Right lung (tissue), 5 donors: ENCODE results near the gene TNS3. TPM values are rescaled to one million over a fixed set of nuclear protein-coding genes. Genes with fewer than 3 reads are reported as not detected.

ENCODE experiments used
- DNase-seq, 2 donors: peaks; one replicate each; pipeline ENCODE4 v3.0.0-alpha.2; 2013
- polyA plus RNA-seq, 5 donors: library from polyadenylated mRNA; unstranded; fragments of 120-200 nt; gene quantifications; one replicate each; pipeline versions ENCODE4 v1.2.1 to v1.2.3, GENCODE V29; 2013; ENCODE audit warnings: inconsistent platforms in 1 of 5, low replicate concordance in 1 of 5; ENCODE audit not compliant: insufficient read length in 5 of 5, insufficient read depth in 1 of 5

Gene TNS3
- polyA plus RNA-seq, 5 donors: 76.8 to 102 (median 95.4) TPM

DNA sequence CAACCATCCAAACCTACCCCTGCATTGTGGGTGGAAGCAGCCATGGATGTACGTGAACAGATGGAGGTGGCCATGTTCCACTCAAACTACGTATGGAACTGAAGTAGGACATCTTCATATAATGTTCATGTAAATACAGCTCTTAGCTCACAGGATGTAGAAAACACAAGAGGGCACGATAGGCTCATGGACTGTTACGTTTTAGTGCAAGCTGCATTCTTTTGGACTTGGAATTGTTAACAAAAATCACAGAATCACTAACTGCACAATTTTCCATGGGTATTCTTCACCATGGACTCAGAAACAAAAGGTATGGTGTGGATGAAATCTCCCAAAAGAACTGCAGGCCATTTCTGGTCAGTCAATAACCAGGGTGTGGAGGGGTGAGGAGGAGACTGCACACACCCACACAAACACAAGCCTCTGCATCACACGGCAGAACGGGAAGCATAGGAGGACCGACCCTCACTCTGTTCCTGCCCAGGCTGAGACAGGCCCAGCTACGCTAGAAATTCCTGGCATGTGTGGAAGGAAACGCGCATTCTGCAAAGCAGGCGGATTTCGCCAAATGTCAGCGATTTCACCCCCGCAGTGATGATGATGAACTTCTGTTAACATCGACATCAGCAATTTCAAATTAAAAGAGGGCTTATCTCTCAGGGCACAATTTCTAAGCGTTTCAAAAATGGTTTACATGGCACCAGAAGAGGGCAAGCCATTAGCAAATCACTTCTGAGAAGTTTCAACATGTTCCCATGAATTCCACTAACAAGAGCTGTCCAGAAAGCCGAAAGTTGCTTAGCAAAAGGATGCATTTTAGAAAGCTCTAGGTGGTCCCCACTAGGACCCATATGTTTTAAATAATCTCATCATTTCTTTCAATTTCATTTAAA is 149.0 kb downstream of the TNS3 start:
- DNase-seq: peak; percentile 56 to 69

DNA sequence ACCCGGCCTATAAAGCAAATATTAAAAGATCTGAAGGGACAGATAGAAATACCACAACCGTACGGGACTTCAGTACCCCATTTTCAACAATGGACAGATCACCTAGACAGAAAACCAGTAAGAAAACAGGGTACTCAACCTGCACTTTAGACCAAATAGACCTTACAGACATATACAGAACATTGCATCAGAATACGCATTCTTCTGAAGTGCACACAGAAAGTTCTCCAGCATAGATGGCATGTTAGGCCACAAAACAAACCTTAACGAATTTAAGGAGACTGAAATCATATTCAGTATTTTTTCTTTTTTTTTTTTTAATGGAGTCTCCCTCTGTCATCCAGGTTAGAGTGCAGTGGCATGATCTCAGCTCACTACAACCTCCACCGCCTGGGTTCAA is 151.5 kb downstream of the TNS3 start:
- DNase-seq: no peak

DNA sequence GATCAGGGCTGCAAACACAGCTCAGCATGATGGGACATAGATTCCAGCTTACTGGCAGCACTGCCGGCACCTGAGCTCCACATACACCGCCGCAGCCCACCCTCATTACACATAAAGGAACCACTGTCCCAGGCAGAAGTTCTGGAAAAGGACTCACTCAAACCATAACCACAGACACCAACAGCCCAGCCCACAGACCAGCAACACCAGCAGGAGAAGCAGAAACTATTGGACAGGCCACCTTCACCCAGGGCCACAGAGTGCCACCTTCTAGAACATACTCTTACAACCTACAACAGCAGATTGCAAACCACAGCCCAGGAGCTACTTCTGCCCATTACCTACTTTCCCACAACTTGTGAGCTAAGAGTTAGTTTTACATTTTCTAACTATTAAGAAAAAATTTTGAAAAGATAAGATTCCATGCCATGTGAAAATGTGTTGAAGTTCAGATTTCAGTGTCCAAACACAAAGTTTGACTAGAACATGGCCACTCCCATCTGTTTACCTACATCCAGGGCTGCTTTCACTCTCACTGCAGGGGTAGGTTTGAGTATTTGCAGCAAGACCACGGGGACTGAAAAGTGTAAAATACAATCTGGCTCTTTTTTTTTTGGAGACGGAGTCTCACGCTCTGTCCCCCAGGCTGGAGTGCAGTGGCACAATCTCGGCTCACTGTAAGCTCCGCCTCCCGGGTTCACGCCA is 153.0 kb downstream of the TNS3 start:
- DNase-seq: no peak

DNA sequence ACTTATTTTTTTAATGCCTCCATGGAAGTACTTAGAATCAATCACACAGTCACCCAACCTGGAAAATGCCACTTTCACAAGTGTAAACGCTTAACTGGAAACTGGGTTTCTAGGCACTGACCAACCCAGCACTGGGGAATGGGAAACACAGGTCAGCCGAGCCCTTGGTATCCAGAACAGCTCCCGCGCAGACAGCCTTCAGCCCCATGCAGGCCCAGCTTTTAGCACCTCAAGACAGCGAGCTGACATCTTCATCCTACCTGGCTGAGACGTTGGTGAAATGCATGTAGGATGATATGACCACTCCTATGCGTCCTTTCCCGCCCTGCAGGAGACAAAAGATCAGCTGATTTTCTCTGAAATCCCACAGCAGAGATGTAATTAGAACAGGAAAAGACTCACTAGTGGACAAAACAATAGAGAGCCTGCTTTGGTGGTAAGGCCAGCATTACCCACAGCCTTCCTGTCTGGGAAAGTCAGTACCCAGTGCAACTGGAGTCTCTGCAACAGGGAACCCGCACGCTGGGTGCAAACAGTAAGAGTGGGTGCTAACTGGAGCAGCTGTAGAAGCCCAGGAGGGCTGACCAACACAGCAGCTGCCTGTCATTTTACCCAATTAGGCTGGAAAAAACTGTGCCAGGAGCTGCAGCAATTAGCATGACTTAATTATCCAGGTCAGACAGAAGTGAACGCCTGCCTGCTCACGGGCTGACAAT is 153.7 kb downstream of the TNS3 start:
- DNase-seq: no peak

DNA sequence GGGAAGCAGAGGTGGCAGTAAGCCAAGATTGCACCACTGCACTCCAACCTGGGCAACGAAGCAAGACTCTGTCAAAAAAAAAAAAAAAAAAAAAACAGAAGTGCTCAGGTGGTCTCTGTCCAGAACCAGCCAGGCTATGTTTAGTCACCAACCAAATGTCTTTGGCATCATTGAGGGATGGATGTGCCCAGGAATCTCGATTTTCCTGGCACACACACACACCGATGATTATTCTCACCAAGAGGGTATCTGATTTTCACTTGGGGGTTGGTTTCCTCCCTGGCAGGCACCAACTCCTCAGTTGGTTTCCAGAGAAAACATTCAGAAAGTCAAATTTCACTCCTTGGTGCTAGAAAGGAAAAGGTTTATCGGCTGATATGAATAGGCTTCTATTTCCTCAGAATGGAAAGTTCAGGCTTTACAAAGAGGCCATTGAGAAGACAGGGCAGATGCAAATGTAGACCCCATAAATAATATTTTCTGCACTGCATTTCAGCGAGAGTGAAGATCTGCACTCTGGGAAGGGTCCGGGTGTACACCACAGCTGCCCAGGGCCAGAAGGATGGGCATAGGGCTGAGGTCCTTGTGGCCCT is 154.8 kb downstream of the TNS3 start:
- DNase-seq: no peak

DNA sequence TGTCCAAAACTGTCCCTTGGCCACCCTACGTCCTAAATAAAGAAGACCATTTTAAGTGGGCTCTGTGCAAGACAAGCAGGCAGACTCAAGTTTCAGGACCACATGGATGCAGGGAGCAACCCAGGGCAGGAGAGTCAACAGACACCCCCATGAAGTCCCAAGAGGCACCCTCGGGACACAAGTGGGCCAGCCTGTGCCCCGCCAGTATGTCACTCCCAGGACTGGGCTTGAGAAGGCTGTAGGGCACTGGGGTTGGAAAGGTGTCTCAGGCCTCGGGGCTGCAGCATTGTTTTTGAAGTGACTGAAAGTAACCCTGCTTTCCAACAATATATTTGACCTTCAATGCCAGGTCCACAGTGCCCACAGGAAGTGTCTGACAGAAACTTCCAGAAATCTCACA is 157.4 kb downstream of the TNS3 start:
- no peak for DNase-seq

DNA sequence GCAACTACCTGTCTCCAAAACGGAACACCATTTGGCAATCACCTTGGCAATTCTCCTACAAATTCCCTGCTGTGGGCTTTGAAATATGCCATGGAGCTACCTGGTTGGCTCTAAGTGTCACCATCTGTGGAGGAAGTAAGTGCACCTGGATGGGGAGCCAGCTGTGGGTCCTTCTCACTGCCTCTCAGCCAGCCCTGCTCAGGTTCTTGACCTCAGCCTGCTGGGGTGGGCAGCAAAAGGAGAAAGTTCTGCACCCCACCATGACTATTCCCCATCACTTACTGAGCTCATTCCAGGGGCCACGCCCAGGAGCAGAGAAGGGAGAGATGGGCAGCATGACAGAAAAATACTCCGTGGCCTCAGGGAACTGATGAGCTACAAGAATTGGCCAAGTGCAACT is 158.7 kb downstream of the TNS3 start:
- no peak for DNase-seq

DNA sequence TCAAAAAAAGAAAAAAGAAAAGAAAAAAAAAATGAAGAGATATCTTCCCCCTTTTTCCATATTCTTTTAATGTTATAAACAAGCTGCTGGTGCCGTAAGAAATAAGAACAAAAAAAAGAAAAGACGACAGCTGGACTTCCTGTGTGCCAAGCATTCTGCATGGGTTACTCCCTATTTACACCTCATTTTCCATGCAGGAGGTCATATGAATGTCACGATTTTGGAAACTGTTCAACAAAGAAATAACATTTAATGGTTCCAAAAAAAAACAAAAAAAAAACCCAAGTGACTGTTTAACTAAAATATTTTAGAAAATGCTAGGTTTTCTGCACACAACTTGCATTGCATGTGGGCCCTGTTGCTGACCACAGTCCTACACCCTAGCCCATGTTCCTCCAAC is 159.3 kb downstream of the TNS3 start:
- DNase-seq: peak; percentile 88 to 90

DNA sequence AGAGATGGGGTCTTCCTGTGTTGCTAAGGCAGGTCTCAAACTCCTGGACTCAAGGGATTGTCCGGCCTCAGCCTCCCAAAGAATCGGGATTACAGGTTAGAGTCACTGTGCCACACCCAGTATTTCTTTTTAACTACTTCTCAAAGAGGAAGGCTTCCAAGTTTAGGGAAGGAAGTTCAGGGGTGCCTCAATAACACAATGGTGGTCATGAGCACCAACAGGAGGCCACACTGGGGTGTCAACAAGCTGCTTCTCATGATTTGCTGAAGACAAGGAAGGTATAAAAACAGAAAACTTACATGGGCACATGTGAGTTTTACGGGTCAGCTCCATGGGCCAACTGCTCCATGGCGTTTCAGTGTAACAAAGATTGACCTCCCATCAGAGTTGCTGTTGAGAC is 160.5 kb downstream of the TNS3 start:
- DNase-seq: no peak

DNA sequence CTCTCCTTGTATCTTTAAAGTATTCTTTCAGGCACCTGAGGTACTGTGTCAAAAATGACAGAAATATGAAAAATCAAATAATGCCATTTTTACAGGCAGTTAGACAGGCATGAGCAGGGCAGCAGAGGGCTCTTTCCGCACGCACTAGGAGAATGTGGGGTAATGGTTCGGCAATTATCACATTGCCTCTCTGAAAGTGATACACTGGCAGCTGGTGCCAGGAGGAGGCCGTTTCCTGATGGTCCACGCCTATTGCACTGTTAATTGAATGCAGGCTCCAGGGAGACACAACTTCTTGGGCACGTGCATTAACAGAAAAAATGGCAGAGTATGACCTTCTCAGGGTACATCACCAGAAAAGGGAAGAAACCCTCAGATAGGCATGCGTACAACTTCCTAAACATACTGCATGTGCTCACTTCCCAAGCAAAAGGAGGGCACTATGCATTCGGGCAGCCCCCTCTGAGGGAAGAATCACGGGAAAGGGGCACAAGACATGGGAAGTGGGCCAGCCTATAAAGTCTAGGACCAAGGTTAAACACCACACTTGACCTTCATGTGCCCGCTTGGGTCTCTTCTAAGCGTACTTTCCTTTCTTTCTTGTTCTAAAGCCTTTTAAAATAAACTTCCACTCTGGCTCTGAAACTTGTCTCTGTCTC is 161.7 kb downstream of the TNS3 start:
- DNase-seq: no peak

DNA sequence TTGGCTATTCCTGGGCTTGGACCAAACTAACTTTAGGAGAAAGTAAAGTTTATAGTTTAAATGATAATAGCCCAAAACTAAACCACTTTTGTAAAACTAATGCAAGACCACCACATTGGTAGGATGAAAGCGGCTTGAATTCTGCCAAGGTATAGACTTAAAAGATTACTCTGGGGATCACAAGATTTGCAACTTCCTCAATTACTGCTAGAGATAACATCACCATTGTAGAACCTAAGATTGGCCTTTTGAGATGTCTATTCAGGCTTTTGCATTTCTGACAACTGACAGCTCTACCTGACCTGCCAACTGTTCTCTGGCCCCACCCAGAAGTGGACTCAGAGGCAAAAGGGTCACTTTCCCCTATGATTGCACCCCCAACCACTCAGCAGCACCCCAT is 162.4 kb downstream of the TNS3 start:
- no peak for DNase-seq

DNA sequence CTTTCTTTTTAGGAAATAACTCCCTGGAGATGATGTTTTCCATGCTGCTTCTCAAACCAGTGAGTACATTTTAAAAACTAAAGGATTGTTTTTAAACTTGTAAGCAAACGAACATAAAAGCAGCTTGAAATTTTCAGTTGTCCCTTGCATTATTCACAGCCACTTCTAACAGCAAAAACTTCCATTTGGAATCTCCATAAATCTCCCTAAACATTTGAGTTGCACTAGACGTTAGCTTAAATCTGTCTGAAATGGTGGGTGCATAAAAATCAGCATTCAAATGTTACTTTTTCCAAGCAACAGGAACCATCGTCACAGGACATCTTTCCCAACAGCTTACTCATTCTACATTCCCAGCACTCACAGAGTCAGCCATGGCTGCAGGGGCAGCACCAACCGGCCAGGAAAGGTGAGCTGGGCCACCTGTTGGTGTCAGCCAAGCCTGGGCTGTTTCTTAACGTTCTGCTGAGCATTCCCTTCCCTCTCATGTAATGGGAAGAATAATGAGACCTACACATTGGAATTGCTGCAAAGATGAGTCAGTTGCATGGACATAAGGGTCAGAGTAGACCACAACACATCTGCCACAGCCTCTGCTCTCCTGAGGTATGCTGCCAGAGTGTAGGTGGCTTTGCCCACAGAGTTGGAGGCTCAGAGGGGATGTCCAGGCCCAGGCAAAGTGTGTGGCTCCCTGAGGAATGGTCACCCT is 163.2 kb downstream of the TNS3 start:
- no peak for DNase-seq

DNA sequence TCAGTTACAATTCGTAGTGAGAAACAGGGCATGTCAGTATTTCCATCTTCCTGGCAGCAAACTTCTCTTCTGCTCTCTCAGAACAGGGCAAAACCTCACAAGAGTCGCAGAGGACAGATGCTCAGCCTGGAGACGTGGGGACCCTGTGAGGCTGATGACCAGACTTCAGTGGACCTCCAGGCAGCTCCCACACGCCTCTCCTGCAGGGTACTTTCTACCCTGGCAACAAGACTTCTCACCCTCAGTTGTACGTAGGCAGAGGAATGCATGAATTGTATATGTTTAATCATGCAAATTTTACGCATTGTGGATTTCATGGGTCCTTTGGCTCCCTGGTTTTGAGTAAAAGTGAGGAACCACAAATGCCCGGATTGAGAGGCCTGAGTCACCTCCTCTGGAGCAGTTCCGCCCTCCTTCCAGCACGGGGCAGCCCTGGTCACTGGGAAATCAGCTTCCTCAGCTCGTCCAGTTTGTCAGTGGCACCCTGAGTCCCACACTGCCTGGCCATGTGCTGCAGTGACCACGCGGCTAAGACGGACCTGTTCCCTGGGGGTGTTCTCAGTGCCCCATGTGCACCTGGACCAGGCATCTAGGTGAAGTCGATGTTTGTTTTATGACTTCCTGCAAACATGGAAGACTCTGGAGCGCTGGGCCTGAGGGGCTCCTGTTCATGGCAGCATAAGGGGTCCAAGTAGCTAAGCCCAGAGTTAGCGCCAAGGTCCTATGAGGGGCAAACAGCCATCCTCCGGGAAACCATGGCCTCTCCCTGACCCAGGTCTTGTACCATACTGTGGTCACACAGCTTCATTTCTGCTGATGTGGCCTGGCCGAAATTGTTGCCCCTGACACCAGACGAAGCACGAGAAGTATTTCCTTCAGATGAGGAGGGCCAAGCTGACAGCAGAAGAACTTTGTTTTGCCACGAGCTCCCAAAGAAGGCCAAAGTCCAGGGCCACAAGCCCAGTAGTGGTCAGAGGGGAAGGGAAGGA is 165.1 kb downstream of the TNS3 start:
- DNase-seq: no peak

DNA sequence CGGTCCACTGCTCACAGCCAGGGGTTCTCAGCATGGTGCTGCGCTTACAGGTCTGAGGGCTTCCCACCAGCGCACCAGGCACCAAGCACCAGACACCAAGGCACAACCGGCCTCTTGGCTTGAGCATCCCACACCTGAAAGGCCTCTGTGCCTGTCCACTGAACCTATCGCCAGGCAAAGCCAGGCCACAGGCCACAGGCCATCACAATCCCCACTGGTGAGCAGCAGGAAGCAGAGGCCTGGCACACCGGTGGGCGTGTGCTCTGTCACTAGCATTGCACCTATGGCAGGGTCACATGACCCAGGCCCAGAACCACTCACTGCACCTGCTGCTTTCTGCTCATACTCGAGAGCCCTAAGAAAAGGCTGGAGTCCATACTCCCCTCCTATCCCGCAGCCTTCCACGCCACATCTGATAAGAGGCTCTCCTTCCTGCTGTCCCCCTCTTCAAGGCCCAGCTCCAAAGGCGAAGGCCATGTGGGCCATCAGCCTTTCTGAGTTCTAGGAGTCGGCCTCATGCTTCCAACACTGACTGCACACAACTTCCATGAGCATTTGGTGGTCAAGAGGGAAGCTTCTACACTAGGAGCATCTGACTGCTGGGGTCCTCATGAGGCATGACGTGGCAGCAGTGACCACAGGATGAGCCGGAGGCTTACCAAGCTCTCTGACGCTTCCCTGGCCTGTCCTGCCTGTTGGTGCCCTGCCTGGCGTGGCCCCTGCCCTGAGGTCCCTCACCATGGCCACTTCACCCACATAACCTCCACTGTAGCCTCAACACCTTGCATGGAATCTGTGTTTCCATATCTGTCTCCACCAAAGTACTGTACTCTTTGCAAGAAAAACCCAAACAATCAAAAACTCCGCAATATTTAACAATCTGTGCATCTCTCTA is 166.3 kb downstream of the TNS3 start:
- DNase-seq: no peak

DNA sequence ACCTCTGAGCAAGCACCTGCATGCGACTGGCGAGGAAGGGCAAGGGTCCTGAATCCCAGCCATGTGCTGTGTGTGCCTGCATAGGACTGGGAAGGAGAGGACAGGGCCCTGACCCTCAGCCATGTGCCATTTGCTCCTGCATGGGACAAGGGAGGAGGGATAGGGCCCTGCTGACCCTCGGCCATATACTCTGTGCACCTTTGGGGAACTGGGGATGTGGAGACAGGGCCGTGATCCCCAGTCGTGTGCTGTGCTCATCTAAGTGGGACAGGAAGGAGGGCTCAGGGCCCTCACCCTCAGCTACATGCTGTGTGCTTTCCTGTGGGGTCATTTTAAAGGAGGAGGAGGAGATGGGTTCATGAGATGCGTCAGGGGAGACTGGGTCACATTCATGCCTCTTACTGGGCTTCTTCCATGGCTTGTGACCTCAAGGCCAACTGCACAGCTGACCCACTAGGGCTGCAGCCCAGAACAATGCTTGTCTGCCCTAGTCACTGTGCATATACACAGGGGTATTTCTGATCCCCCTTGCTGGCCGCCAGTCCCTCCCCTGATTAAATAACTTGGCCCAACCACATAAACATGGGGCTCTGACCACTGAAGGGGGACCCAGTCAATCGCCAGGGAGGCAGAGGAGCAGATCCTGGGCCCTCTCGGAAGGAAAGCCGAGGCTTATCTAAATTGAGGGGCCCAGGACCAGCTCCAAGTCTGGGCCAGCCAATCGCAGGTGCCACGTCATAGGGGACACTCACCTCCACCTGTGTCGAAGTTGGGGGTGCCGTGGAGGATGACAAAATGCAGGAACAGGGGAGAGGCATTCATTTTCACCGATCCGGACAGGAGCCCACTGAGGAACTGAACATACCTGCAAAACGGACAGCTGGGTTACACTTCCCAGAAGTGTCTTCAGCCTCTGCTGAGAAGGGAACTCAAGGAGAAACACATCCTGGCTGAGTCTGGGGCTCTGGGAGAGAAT is 167.3 kb downstream of the TNS3 start:
- DNase-seq: no peak

DNA sequence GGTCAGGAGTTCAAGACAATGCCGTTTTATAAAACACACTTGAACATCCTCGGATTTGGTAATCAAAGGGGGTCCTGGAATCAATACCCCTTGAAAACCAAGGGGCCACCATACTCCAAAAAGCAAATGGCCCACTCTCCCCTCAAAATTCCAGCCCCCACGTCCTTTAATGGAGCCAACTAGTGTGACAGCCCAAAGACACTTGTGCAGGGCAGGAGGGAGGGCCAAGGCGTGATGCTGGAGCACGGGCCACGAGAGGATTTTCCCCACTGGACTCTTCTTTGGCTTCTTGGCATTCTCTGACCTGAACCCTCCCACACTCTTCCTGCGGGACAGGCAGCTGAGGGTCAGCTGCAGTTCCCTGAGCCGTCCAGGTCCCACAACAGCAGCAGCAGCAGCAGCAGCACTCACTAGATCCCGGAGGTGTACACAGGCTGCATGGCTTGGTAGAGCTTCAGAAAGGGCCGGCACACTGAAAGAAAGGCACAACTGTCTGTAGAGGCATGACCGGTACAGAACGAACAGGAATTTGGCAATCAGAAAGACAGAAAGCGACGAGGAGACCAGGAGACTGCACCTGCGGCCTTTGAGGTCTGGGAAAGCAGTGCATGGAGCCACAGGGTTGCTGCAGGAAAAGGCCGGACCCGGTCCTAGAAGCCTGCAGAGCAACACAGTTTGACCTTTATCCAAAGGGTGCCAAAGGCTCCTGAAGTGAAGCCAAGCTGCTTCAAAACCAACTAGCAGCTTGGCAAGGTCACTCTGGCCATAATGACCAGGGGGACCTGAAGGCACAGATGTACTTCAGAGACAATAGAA is 168.2 kb downstream of the TNS3 start:
- DNase-seq: no peak
